ENCODE data around the gene GATA2. TPM values are rescaled to one million over a fixed set of nuclear protein-coding genes. Genes with fewer than 3 reads are reported as not detected.

Gene GATA2
- total RNA-seq, 1 experiment from 2014 or later: 9.6 TPM

GRCh38 chr3:128506754-128507153 is 13.8 kb upstream of the GATA2 start:
- no peak for TF ChIP-seq CTCF (IDR thresholded peaks at IDR 0.05; ENCODE audit: unreplicated experiment)
- CTCF ChIA-PET: interaction anchor here (1.2 kb wide), 1 partner anchor 40 kb away, joined by 4 read pairs; no protein-coding TSS in a partner anchor
- Mint-ChIP-seq H3K27me3 (ENCODE audit: unreplicated experiment) (peaks cover 50% of the 10 kb centered on the region), H3K4me3 (ENCODE audit: low read depth, unreplicated experiment) (no peak overlapping the region), H3K4me1 (ENCODE audit: low read depth, unreplicated experiment) (no peaks in the 10 kb centered on the region), H3K27ac (ENCODE audit: unreplicated experiment) (no peak overlapping the region), H3K36me3 (ENCODE audit: insufficient read depth, unreplicated experiment) (peaks cover 9% of the 10 kb centered on the region), H3K9me3 (ENCODE audit: low read depth, unreplicated experiment) (no peaks in the 10 kb centered on the region)
- no TSS peak for BruUV-seq (replicated peaks)
- DNase-seq: no peak
- intact Hi-C loops (cut with micrococcal nuclease; ENCODE audit: unreplicated experiment): no loop called here

GRCh38 chr3:128505771-128506170 is 12.8 kb upstream of the GATA2 start:
- Mint-ChIP-seq H3K36me3 (ENCODE audit: insufficient read depth, unreplicated experiment) (peaks cover 9% of the 10 kb centered on the region), H3K27ac (ENCODE audit: unreplicated experiment) (no peak overlapping the region), H3K4me1 (ENCODE audit: low read depth, unreplicated experiment) (no peaks in the 10 kb centered on the region), H3K9me3 (ENCODE audit: low read depth, unreplicated experiment) (no peaks in the 10 kb centered on the region), H3K4me3 (ENCODE audit: low read depth, unreplicated experiment) (no peak overlapping the region), H3K27me3 (ENCODE audit: unreplicated experiment) (peaks cover 50% of the 10 kb centered on the region)
- CTCF ChIA-PET: interaction anchor here (1.2 kb wide), 1 partner anchor 41 kb away, joined by 4 read pairs; no protein-coding TSS in a partner anchor
- TF ChIP-seq CTCF (IDR thresholded peaks at IDR 0.05; ENCODE audit: unreplicated experiment): no peak
- no TSS peak for BruUV-seq (replicated peaks)
- DNase-seq: no peak
- intact Hi-C loops (cut with micrococcal nuclease; ENCODE audit: unreplicated experiment): no loop called here

GRCh38 chr3:128504963-128505730 is 12.1 kb upstream of the GATA2 start:
- DNase-seq: peak; percentile 37
- H3K9me3 Mint-ChIP-seq (ENCODE audit: low read depth, unreplicated experiment): no peaks in the 10 kb centered on the region
- H3K27ac Mint-ChIP-seq (ENCODE audit: unreplicated experiment): no peak overlapping the region
- peaks cover 9% of the 10 kb centered on the region for H3K36me3 Mint-ChIP-seq (ENCODE audit: insufficient read depth, unreplicated experiment)
- peaks cover under 1% of the 10 kb centered on the region for H3K4me1 Mint-ChIP-seq (ENCODE audit: low read depth, unreplicated experiment)
- CTCF ChIA-PET: interaction anchor here (1.2 kb wide), 1 partner anchor 42 kb away, joined by 4 read pairs; no protein-coding TSS in a partner anchor
- intact Hi-C loops (cut with micrococcal nuclease; ENCODE audit: unreplicated experiment): loop anchor here (5.0 kb wide), 1 partner anchor 77 kb away; no protein-coding TSS in a partner anchor
- no peak overlapping the region for H3K4me3 Mint-ChIP-seq (ENCODE audit: low read depth, unreplicated experiment)
- no peak for TF ChIP-seq CTCF (IDR thresholded peaks at IDR 0.05; ENCODE audit: unreplicated experiment)
- no TSS peak for BruUV-seq (replicated peaks)
- H3K27me3 Mint-ChIP-seq (ENCODE audit: unreplicated experiment): peaks cover 44% of the 10 kb centered on the region

- peaks cover 9% of the 10 kb centered on the region for H3K36me3 Mint-ChIP-seq (ENCODE audit: insufficient read depth, unreplicated experiment)
- intact Hi-C loops (cut with micrococcal nuclease; ENCODE audit: unreplicated experiment): loop anchor here (5.0 kb wide), 1 partner anchor 78 kb away; no protein-coding TSS in a partner anchor
- H3K4me3 Mint-ChIP-seq (ENCODE audit: low read depth, unreplicated experiment): no peak overlapping the region
- no TSS peak for BruUV-seq (replicated peaks)
- no peak overlapping the region for H3K27ac Mint-ChIP-seq (ENCODE audit: unreplicated experiment)
- no peak for TF ChIP-seq CTCF (IDR thresholded peaks at IDR 0.05; ENCODE audit: unreplicated experiment)
- peaks cover 38% of the 10 kb centered on the region for H3K27me3 Mint-ChIP-seq (ENCODE audit: unreplicated experiment)
- peaks cover 5% of the 10 kb centered on the region for H3K4me1 Mint-ChIP-seq (ENCODE audit: low read depth, unreplicated experiment)
- CTCF ChIA-PET: no interaction called here
- peak; percentile 0 for DNase-seq
- H3K9me3 Mint-ChIP-seq (ENCODE audit: low read depth, unreplicated experiment): no peaks in the 10 kb centered on the region
Observed at GRCh38 chr3:128504533-128504915, 11.5 kb upstream of the GATA2 start.

Measured in Calu3 (cell line).